Measurements from ENCODE around the gene EXOC1. TPM values are rescaled to one million over a fixed set of nuclear protein-coding genes. Genes with fewer than 3 reads are reported as not detected.
A peak's percentile ranks its signal among the peaks of the same experiment; 100 is the strongest.

The EXOC1 gene
- total and polyA plus RNA-seq, 9 of the 15 experiments (the other 6 are each of a cell fraction or from before 2014, with no cell fraction given), result 16.0 to 45.5 (median 26.2) TPM

GRCh38 chr4:55853484-55854046 is at the start of gene EXOC1 (continued):
- TF ChIP-seq ZNF764 (CRISPR knock-in tag; IDR thresholded peaks at IDR 0.05; ENCODE audit: low read depth) (no peak), ZC3H11A (IDR thresholded peaks at IDR 0.05; ENCODE audit: low read depth, low read length) (no peak), HDGF (IDR thresholded peaks at IDR 0.05) (no peak), TAF7 (tag; IDR thresholded peaks at IDR 0.05) (0 out of 2 replicates have a peak, but pooled peaks have one; percentile 13), ZNF197 (CRISPR knock-in tag; IDR thresholded peaks at IDR 0.05; ENCODE audit: low read depth) (no peak), TEAD2 (tag; IDR thresholded peaks at IDR 0.05) (no peak), STAT6 (CRISPR knock-in tag; IDR thresholded peaks at IDR 0.05) (no peak), GTF2F1 (IDR thresholded peaks at IDR 0.05; ENCODE audit: low read depth, low read length) (no peak), CREBBP (IDR thresholded peaks at IDR 0.05; ENCODE audit: low read depth, low read length) (no peak), FOXJ2 (tag; IDR thresholded peaks at IDR 0.05) (no peak), ZNF436 (CRISPR knock-in tag; IDR thresholded peaks at IDR 0.05) (no peak), PTTG1 (tag; IDR thresholded peaks at IDR 0.05; ENCODE audit: low read depth) (no peak), RB1 (IDR thresholded peaks at IDR 0.05; ENCODE audit: low read depth) (peak; percentile 59), NR2F6 (CRISPR knock-in tag; IDR thresholded peaks at IDR 0.05) (no peak), ZNF316 (IDR thresholded peaks at IDR 0.05) (no peak), NCOA1 (IDR thresholded peaks at IDR 0.05; ENCODE audit: low read depth) (no peak)
- TF ChIP-seq, protein P1, sequence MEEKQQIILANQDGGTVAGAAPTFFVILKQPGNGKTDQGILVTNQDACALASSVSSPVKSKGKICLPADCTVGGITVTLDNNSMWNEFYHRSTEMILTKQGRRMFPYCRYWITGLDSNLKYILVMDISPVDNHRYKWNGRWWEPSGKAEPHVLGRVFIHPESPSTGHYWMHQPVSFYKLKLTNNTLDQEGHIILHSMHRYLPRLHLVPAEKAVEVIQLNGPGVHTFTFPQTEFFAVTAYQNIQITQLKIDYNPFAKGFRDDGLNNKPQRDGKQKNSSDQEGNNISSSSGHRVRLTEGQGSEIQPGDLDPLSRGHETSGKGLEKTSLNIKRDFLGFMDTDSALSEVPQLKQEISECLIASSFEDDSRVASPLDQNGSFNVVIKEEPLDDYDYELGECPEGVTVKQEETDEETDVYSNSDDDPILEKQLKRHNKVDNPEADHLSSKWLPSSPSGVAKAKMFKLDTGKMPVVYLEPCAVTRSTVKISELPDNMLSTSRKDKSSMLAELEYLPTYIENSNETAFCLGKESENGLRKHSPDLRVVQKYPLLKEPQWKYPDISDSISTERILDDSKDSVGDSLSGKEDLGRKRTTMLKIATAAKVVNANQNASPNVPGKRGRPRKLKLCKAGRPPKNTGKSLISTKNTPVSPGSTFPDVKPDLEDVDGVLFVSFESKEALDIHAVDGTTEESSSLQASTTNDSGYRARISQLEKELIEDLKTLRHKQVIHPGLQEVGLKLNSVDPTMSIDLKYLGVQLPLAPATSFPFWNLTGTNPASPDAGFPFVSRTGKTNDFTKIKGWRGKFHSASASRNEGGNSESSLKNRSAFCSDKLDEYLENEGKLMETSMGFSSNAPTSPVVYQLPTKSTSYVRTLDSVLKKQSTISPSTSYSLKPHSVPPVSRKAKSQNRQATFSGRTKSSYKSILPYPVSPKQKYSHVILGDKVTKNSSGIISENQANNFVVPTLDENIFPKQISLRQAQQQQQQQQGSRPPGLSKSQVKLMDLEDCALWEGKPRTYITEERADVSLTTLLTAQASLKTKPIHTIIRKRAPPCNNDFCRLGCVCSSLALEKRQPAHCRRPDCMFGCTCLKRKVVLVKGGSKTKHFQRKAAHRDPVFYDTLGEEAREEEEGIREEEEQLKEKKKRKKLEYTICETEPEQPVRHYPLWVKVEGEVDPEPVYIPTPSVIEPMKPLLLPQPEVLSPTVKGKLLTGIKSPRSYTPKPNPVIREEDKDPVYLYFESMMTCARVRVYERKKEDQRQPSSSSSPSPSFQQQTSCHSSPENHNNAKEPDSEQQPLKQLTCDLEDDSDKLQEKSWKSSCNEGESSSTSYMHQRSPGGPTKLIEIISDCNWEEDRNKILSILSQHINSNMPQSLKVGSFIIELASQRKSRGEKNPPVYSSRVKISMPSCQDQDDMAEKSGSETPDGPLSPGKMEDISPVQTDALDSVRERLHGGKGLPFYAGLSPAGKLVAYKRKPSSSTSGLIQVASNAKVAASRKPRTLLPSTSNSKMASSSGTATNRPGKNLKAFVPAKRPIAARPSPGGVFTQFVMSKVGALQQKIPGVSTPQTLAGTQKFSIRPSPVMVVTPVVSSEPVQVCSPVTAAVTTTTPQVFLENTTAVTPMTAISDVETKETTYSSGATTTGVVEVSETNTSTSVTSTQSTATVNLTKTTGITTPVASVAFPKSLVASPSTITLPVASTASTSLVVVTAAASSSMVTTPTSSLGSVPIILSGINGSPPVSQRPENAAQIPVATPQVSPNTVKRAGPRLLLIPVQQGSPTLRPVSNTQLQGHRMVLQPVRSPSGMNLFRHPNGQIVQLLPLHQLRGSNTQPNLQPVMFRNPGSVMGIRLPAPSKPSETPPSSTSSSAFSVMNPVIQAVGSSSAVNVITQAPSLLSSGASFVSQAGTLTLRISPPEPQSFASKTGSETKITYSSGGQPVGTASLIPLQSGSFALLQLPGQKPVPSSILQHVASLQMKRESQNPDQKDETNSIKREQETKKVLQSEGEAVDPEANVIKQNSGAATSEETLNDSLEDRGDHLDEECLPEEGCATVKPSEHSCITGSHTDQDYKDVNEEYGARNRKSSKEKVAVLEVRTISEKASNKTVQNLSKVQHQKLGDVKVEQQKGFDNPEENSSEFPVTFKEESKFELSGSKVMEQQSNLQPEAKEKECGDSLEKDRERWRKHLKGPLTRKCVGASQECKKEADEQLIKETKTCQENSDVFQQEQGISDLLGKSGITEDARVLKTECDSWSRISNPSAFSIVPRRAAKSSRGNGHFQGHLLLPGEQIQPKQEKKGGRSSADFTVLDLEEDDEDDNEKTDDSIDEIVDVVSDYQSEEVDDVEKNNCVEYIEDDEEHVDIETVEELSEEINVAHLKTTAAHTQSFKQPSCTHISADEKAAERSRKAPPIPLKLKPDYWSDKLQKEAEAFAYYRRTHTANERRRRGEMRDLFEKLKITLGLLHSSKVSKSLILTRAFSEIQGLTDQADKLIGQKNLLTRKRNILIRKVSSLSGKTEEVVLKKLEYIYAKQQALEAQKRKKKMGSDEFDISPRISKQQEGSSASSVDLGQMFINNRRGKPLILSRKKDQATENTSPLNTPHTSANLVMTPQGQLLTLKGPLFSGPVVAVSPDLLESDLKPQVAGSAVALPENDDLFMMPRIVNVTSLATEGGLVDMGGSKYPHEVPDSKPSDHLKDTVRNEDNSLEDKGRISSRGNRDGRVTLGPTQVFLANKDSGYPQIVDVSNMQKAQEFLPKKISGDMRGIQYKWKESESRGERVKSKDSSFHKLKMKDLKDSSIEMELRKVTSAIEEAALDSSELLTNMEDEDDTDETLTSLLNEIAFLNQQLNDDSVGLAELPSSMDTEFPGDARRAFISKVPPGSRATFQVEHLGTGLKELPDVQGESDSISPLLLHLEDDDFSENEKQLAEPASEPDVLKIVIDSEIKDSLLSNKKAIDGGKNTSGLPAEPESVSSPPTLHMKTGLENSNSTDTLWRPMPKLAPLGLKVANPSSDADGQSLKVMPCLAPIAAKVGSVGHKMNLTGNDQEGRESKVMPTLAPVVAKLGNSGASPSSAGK (IDR thresholded peaks at IDR 0.05), result no peak

Data from K562 (cell line).